Measurements from ENCODE around the gene PLCB4.

PLCB4 gene

DNA sequence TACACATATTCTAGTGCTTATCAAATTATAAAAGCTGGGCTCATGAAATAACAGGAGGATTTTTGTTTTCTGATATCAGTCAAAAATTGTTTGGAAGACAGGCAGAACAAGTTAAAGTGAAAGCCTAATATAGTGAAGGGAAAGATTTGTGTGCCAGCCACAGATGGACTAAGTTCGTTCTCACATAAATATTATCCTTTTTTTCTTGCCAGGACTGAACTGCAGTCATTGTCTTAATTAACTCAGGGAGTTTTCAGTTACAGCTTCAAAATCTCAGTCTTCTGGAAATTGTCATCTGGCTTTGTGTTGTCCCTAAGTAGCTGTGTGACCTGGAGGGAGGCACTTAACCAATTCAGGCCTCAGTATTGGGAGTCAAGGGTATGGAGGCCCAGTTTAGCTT is 40.7 kb downstream of the PLCB4 start:
- DNase-seq: no peak

DNA sequence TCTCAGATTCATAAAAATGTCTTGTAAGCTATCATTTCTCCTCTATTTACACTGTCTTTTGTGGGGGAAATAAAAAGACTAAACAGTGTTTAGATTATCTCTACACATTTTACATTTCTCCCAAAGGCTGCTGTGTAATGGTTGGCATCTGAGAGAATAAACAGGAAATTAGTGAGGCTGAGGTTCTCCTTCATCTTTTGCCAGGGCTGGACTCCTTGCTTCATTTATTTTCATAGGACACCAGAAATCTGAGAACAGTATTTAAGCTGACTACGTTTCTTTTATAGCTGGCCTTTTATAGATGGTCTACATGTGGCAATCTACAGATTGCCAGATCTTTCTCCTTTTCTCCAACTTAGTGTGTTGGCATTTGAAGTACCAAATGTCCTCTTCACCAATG is 41.5 kb downstream of the PLCB4 start:
- DNase-seq: no peak

DNA sequence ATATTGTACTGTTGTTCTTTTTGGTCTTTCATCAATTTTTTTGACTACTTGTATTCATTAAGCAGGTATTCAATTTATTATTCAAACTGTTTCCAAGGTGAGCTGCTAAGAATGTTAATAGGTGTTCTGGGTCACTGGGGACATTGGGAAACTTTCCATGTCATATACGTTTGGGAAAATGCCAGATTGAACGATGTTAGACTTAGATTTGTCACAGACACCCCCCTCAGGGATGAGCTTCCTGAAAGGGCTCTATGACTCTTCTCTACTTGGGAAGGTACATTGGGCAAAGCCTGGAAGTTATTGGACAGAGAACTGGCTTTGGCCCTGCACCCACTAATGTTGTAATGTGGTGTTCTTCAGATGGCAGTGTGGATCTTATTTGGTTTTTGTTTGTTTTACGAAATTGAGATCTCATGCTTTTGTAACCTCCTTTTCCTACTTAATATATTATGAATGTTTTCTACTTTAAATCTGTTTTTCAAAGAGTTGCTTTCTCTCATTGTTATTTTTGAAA is 42.1 kb downstream of the PLCB4 start:
- no peak for DNase-seq

DNA sequence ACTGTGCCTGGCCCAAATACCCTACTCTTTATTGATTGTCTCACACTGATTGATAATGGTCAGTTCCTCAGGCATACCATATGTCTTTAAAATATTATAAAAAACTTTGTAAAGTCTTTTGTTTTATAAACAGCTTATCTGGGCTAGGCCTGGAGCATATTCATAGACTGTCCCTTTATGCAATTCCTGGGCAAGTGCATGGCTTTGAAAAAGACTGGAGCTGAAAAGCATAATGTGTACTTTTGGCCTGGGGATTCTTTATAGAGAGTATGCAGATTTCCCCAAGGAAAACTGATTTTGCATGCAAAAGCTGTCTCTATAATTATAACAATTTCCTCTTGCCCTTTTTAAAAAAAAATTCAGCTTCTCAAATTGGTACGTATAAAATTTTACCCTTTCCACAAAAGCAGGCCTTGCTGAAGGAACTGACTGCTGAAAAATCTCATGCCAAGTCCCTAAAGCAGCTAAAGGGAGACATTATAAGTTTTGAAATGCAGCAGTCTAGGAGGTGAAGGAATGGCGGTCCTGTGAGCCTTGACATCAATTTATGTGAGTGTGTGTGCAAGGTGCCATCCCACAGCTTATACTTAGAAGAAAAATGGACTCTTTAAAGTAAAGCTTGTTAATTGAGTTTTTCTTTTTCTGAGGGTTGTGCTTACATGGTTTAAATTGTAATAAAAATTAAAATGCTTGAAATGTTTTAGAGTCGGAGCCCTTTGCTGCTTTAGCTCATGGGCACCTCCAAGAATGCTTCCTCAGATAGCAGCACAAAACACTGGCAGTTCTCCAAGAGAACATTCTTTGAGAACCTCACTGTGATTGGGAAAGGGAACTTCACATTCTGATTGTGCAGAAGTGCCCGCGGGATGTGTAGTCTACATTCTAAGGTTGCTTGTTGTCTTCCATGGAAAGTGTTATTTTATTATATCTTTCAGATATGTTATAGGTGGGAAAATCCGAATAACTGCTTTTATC is 43.9 kb downstream of the PLCB4 start:
- no peak for DNase-seq

DNA sequence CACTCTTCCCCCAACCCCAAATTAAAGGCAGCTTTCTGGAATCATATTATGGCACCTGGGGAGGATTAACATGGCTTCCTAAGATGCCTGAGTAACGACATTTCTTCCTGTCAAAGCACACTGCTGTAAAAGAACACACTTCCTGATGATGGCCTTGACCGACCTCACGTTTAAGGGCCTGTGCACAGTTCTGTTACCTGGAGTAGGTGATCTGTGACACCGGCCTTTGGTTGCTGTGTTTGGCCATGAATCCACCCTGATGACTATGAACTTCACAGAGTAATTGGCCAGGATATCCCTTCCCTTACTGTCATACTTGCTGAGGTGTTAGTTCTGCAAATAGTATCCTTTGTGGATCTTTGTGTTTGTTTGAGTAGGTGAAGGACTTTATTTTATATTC is 45.8 kb downstream of the PLCB4 start:
- no peak for DNase-seq

DNA sequence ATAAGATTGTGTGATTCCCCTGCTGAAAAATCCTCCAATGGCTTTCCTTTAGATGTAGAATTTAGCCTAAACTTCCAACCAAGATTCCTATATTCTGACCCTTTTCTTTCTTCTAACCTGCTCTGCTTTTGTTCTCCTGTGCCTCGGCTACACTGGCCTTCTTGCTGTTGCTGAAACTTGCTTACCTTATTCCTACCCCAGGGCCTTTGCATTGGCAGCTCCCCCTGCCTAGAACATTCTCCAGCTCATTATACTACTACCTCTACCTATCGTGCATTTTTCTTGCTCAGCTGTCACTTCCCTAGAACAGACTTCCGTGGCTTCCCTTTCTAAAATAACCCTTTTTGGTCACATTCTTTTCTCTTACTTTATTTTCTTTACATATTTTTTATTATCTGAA is 48.7 kb downstream of the PLCB4 start:
- DNase-seq: no peak

DNA sequence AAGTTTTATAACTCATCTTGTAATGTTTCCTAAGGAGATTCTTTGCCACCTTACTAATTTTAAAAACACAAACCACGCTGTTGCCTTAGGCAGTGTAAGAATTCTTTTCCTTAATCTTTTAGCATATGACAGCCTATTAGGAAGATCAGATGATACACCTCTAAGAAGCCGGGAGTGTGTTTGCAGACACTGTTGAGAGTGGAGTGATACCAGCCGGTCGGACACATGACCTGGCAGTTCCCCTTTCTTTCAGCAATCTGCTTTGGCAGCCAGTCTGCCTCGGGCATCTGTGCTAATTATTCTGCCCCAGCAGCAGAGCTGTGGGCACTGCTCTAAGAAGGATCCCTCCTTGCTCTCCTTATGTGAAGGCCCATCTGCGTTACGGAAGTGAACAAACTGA is 50.9 kb downstream of the PLCB4 start:
- no peak for DNase-seq

DNA sequence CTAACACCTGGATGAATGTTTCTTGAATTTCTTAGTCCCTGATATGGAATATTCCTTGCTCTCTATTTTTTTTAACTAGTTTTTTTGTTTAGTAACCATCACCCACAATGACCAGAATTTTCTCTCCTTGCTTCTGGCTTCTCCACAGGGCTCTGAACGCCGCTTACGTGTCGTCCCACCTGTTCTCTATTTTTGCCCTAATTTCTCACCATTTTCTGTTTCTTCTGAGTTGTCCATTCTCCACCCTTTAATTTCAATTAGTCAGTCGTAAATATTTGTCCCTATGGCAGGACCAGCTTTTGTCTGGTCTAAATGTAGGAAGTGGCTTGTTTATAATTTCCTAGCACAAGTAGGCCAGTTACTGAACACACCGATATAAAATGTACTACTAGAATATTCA is 52.3 kb downstream of the PLCB4 start:
- DNase-seq: no peak

DNA sequence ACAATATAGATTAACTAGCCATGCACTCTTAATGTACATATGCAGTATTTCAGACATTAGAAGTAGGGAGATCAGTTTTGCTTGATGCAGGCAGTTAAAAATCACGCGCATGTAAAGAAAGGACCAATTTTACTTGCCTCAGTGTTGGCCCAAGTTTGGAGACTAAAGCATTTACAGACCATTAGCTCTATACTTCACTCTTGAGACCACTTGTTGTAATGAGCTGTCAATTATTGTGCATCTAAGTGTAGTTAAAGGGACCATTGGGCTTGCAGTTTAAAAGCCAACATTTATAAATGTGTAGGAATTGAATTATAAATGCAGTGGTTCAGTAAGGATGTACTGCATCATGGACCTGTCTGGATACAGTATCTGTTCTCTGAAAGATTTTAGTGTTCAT is 53.7 kb downstream of the PLCB4 start:
- no peak for DNase-seq

DNA sequence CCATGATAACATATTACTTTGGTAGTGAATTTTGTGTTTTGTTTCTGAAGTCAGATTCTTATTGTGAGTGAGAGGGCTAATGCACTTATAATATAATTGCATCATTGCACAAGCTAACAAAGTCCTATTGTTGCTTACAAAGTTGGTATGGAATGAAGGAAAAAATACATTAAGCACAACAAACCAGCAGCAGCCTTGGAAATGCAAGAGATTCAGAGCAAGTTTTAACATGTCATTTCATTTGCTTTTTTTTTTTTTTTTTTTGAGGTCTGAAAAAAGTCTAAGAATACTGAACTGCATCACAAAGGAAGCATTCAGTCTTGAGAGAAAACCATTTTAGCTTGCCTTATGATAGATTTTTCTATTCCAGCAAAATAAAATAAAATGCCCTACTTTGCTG is 57.6 kb downstream of the PLCB4 start:
- no peak for DNase-seq

DNA sequence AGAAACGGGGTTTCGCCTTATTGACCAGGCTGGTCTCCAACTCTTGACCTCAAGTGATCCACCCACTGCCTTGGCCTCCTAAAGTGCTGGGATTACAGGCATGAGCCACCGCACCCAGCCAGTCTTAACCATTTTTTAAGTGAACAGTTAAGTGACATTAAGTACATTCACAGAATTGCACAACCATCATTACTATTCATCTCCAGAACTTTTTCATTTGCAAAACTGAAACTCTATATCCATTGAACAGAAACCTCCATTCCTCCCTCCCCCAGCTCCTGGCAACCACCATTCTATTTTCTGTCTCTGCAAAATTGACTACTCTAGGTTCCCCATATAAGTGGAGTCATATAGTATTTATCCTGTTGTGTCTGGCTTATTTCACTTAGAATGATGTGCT is 59.7 kb downstream of the PLCB4 start:
- DNase-seq: no peak

DNA sequence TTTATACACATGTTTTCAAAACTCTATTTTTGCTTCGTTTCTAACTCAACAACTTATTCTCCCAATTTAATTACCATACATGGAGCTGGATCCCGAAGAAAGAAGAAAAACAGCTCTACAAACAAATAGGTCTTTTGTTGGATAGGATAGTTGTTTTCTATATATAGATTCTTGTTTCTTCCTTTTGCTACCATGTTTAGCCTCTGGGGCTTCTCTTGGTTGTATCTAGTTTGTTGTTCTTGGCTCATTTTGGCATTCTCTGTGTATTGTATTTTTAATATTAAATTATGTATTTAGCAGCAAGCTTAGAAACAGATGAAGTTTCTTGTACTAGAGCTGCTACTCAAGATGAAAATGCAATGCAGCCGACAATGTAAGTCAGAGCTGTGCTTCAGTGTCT is 60.9 kb downstream of the PLCB4 start:
- no peak for DNase-seq

DNA sequence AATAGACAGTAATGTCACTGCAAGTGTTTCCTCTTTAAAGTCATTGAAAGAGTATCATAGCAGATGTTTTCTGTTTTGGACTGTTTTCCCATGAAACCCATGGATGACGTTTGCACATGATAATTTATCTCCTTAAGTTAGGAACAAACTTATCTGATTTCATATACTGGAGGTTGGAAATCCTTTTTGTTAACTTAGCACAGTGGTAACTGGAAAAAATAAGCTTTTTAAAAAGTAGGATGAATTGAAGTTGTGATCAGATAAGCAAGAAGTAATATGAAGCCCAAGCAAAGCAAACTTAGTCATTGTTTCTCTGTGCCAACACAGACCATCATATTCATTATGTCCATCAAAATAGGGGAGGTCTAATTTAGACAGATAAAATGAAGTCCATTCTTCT is 61.6 kb downstream of the PLCB4 start:
- DNase-seq: no peak

DNA sequence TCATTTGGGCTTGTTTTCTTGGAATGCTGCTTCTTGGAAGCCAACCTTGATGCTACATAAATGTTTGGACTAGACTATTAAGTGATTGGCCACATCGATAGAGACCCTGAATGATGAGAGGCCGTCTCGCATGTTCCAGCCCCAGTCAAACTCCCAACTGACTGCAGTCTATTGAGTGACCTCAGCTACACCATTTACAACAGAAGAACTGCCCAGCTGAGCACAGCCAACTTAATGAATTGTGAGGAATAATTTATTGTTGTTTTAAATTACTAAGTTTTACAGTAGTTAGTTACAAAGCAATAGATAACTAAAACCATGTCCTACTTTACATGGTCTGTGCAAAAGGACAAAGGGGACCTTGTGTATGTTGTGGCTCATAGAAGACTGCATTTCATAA is 63.0 kb downstream of the PLCB4 start:
- DNase-seq: no peak

DNA sequence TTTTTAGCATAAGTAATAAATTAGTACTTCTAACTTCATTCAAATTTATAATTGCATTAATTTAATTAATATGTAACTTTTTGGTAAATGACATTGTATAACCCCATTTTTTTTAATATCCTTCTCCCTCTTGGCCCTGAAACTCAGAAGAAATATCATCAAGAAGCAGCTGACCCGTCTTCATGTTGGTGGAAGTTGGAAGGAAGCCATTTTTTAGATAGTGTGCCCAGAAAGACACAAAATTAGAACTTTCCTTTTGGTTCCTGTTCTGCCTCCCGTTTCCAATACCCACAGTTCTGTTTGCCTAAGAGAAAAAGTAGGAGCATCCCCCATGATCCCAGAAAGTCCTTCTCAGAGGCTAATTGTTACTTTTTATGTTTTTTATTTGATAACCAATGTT is 65.5 kb downstream of the PLCB4 start:
- DNase-seq: no peak

DNA sequence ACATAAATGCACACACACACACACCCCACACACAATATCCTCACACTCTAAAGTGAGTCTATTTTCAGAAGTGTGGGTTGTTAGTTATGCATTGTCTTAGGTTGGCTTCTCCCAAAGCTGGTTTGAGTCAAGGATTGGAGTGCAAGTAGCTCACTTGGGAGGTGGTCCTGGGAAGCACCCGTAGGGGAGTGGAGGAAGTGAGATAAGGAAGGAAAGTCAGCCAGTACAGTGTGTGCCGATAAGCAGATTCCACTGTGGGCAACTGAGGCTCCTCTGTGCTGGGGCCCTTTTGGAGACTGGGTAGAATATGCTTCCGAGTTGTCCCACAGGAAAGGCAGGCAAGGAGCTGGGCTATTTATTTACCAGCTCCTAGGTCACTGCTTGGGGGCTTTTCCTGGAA is 67.2 kb downstream of the PLCB4 start:
- no peak for DNase-seq

DNA sequence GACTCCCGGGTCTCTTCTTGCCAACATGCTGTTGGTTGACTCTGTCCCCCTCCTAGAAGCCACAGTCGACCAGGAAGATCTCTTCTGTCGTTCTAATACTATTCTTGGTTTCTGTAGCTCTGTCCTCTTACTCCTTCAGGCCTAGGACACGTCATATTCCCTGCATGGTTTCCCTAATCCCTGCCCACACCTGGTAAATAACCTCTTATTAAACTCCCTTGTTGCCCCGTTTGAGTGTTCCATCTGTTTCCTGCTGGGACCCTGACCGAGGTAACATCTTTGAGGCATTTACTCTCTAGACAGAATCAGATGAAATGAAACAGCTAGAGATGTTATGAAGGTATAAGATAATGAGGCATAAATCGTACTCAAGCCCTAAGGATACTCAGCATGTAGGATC is 68.1 kb downstream of the PLCB4 start:
- DNase-seq: no peak

DNA sequence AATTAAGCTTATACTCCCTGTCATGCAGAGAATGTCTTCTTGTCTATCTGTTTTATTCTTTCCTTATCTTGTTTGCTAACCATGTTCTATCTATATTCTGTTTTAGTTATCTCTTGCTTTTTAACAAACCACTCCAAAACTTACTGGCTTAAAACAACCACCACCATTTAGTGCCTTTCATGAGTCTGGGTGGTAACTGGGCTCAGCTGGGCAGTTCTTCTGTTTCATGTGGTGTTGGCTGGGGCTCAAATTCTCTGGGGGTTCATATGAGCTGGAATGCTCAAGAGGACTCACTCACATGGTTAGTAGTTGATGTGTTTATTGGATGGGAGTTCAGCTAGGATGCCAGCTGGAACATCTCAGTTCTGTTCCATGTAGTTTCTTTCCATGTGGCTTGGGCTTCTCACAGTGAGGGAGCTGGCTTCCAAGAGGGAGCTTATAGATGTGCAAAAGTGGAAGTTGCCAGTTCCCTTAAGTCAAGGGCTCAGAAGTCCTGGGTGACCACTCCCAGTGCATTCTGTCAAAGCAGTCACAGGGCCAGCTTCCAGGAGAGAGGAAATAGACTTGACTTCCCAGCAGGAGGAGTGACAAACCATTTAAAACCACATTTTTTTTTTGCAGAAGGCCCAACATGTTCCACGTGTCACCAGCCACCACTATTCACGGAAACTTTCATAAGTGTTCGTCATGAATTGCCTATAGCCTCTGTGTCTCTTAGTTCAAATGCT is 70.4 kb downstream of the PLCB4 start:
- DNase-seq: no peak

DNA sequence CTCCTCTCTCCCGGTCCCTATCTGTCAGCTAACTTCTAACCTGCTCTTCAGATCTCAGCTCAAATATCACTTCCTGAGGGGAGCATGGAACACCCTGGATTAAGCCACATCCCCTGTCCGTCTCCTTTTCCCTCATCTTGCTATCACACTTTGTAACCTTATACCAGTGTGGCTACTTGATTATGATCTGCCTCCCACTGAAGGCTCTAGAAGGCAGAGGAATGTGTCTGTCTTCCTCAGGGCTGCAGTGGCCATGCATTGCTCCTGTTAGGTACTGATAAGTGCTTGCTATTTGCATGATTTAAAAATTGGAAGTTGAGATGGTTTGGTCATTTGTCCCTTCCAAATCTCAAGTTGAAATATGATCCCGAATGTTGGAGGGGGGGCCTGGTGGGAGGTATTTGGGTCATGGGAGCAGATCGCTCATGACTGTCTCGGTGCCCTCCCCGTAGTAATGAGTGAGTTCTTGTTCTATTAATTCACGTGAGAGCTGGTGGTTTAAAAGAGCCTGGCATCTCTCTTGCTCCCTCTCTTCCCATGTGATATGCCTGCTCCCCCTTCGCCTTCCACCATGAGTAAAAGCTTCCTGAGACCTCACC is 71.4 kb downstream of the PLCB4 start:
- DNase-seq: no peak

DNA sequence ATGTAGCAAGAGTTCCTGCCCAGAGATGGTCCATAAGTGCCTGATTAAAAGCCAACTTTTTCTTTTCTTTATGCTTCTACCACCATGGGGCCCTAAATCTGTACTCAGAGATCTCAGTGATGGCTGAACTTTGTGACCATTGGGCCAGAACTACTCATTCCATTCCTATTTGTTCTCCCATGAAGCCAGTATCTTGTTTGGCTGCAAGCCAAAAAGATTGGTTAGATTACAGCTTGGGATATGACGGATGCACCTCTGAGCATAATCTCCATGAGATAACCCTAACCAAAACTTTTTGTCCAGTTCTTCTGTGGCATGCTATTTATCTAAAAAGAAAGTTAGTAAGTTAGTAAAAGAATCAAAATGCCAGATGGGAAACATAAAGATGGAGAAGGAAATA is 72.2 kb downstream of the PLCB4 start:
- no peak for DNase-seq

DNA sequence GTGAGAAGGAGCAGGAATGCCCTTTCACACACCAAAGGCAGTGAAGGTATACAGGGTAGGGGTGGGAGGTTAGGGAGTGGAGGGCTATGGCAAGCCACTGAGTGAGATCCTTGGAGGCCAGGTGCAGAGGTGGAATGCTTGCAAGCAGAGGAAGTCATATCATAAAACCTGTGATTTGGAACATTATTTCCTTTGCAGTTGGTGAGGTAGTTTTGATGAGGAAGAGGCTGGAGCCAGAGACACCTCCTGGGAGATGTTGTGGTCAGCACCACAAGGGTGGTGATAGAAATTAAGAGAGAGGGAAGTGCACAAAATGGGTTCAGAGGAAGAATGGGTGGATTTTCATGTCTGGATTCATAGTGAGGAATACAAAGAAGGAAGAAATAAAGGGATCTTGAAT is 73.0 kb downstream of the PLCB4 start:
- no peak for DNase-seq

DNA sequence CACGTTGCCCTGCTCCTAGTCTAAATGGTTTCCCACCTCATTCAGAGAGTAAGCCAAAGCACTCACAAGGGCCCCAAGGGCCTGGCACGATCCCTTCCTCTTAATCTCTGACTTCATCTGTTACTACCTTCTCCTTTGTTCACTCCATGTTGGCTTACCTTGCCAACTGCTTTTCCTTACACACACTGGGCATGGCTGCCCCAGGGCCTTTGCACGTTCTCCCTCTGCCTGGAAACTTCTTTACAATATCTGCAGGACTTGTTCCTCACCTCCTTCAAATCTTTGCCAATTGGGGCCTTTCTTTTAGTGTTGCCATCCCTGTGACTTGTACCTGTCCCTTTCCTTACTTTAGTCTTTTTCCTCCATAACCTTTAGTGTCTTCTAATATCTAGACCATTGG is 73.9 kb downstream of the PLCB4 start:
- no peak for DNase-seq

DNA sequence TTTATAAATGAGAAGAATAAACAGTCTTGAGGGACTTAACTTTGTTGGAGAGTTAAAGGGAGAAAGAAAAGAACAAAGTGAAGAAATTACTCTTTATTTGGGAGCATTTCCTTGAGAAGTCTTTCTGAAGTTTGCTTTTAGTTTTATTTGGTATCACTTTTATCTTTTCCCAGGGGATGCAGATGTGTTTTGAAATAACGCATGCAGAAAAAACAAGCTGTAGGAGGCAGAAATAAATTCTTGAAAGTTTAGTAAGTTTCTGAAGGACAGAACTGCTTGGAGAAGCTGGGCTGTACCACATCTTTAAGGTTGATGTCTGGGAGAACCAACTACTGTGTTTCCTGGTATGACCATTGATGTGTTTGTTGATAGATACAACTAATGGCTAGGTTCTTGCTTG is 75.0 kb downstream of the PLCB4 start:
- no peak for DNase-seq

DNA sequence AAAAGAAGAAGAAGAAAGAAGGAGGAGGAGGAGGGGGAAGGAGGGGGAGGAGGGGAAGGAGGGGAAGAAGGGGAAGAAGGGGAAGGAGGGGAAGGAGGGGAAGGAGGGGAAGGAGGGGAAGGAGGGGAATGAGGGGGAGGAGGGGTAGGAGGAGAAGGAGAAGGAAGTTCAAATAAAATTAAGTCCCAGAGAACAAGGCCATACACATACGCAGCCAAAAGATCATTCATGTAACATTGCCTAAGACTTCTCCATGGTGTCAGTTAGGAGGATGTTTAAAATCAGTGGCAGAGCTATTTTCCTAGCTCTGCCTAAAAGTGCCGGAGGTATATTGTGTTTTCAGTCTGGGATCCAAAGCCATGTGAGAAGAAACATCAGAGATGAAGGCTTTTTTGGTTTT is 75.8 kb downstream of the PLCB4 start:
- DNase-seq: no peak

Data from CD4-positive, alpha-beta T cell treated with Interleukin-4 for 4 hours (primary cell).